Neural progenitor cell (in vitro differentiated cells): ENCODE results near the gene NT5DC2.

Experiments used
- EZH2 ChIP-seq: fragments of 200-600 bp; sonication (generic); IDR thresholded peaks from 2 replicates; pipeline ENCODE4 v1.6.1; 2017; ENCODE audit warnings: antibody characterized with exemption, mild to moderate bottlenecking, moderate library complexity
- EZH2phosphoT487 ChIP-seq: fragments of 200-600 bp; sonication (generic); IDR thresholded peaks from 2 replicates; pipeline ENCODE4 v1.6.1; 2017; ENCODE audit warnings: antibody characterized with exemption
- TF ChIP-seq, protein P1 (sequence below): fragments of 200-600 bp; sonication (generic); IDR thresholded peaks from 2 replicates; pipeline ENCODE4 v1.5.1; 2017; ENCODE audit warnings: antibody characterized with exemption, mild to moderate bottlenecking

DNA sequence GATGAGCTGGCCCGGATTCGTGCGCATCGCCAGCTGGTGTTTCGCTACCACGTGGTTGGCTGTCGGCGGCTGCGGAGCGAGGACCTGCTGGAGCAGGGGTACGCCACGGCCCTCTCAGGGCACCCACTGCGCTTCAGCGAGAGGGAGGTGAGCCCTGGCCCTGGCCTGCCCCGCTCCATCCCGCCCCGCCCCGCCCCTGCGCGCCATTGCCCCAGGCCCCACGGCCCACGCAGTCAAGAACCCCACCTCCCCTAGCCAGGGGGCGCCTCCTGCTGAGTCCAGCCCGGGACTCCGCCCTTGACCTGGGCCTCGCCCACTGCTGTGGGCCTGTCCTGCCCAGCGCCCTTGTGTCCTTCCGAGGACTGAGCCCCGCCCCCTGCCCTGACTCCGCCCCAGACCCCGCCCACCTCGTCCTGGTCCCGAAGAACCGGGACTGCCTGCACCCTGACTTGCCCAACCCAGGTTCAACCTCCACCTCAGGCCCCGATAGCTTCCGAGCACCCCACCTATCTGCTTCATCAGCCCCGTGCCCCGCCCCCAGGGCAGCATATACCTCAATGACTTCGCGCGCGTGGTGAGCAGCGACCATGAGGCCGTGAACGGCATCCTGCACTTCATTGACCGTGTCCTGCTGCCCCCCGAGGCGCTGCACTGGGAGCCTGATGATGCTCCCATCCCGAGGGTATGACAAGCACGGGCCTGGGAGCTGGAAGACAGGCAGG, 14.8 kb downstream of the NT5DC2 start:
- TF ChIP-seq, protein P1, sequence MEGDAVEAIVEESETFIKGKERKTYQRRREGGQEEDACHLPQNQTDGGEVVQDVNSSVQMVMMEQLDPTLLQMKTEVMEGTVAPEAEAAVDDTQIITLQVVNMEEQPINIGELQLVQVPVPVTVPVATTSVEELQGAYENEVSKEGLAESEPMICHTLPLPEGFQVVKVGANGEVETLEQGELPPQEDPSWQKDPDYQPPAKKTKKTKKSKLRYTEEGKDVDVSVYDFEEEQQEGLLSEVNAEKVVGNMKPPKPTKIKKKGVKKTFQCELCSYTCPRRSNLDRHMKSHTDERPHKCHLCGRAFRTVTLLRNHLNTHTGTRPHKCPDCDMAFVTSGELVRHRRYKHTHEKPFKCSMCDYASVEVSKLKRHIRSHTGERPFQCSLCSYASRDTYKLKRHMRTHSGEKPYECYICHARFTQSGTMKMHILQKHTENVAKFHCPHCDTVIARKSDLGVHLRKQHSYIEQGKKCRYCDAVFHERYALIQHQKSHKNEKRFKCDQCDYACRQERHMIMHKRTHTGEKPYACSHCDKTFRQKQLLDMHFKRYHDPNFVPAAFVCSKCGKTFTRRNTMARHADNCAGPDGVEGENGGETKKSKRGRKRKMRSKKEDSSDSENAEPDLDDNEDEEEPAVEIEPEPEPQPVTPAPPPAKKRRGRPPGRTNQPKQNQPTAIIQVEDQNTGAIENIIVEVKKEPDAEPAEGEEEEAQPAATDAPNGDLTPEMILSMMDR, result no peak
- TF ChIP-seq EZH2 (no peak), EZH2phosphoT487 (no peak)
